Adipocyte (in vitro differentiated cells): ENCODE measurements around the gene PAQR9.
"Not testable (repeated sequence)": the region's sequence is repeated elsewhere in the genome, so short reads cannot be mapped to it uniquely, and the experiment has no call there.

Experiments
- DNase-seq: peaks from one replicate; pipeline ENCODE4 v3.0.0-alpha.2; 2015; ENCODE audit warnings: low read depth
- H3K27me3 ChIP-seq: replicated peaks from 2 replicates; pipeline ENCODE4 v1.7.0; 2013; ENCODE audit warnings: mild to moderate bottlenecking, low read length, moderate library complexity; ENCODE audit not compliant: control insufficient read depth, insufficient read depth
- H3K36me3 ChIP-seq: 2 replicates; pipeline ENCODE4 v1.7.0; 2013; ENCODE audit warnings: low read length, mild to moderate bottlenecking, moderate library complexity; ENCODE audit not compliant: control insufficient read depth, insufficient read depth, severe bottlenecking
- H3K4me1 ChIP-seq: 2 replicates; pipeline ENCODE4 v1.7.0; 2013; ENCODE audit warnings: mild to moderate bottlenecking, low read length, moderate library complexity; ENCODE audit not compliant: control insufficient read depth, insufficient read depth
- H3K4me3 ChIP-seq: 2 replicates; pipeline ENCODE4 v1.7.0; 2013; ENCODE audit warnings: mild to moderate bottlenecking, low read length, moderate library complexity
- H3K9ac ChIP-seq: 2 replicates; pipeline ENCODE4 v1.7.0; 2013; ENCODE audit warnings: mild to moderate bottlenecking, low read length, moderate library complexity
- H3K9me3 ChIP-seq: 2 replicates; pipeline ENCODE4 v1.7.0; 2013; ENCODE audit warnings: mild to moderate bottlenecking, low read length, moderate library complexity; ENCODE audit not compliant: control insufficient read depth

Gene PAQR9

DNA sequence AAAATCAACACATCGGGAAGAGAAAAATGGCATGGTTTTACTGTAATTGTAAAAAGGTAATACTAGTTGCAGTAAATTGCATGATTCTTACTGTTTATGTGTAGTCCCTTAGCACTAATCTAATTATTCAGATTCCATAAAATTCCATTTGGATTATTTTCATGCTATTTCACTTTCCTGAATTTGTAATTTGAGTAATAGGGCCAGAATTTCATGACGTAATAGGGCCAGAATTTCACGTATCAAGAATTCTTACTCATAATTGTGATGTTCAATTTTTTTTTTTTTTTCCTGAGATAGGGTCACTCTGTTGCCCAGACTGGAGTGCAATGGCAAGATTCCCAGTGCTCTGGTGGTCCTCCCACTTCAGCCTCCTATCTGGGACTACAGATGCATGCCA, 35.0 kb upstream of the PAQR9 start:
- Histone ChIP-seq H3K4me3 (no peak overlapping the region), H3K9me3 (no peaks in the 10 kb centered on the region), H3K36me3 (no peaks in the 10 kb centered on the region), H3K27me3 (no peaks in the 10 kb centered on the region), H3K4me1 (peaks cover 42% of the 10 kb centered on the region), H3K9ac (no peak overlapping the region)
- DNase-seq, result peak; percentile 23

DNA sequence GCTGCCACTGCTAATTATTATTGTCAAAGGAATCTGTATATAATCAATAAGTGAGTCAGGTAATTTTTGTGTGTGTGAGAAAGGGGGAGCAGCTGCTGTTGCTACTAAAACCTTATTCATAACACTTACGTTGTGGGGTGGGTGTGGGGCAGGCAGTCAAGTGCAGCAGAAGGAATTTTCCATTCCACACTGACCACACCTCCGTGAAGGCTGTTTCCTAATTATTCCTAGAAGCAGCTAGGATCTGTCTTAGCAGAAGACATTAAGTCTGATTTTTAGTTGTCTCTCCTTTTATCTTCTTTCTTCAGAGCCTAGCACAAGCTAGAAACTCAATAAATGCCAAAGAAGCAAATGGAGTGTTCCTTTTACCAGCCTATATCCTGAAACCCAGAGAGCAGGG, 33.9 kb upstream of the PAQR9 start:
- H3K4me1 ChIP-seq, result peaks cover 36% of the 10 kb centered on the region
- no peak for DNase-seq
- peak overlapping the region; percentile 36 for H3K9ac ChIP-seq
- H3K9me3 ChIP-seq, result no peaks in the 10 kb centered on the region
- no peaks in the 10 kb centered on the region for H3K27me3 ChIP-seq
- H3K36me3 ChIP-seq, result no peaks in the 10 kb centered on the region
- no peak overlapping the region for H3K4me3 ChIP-seq

DNA sequence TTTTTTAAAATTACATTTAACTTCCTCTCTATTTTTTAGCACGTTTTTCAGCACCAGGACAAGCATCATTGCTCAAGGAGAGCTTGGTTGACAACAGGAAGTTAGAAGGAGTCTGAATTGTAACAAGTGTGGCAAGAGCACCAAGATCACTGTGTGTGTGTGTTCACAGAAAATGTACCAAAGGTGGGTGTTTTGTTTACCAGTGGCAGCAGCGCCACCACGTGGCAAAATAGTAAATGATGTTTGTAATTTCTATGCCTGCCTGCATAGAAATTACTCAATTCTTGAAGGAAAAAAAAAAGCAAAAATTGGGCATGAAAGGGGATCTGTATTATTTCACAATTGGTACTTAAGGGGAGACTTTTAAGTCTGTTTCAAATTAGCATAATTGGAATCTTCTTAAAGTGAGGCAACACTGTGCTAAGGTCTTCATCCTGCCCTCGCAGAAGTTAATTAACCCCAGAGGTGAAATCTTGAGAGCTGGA, 30.5 kb upstream of the PAQR9 start:
- peak; percentile 95 for DNase-seq
- no peaks in the 10 kb centered on the region for H3K9me3 ChIP-seq
- peaks cover 25% of the 10 kb centered on the region for H3K4me1 ChIP-seq
- no peaks in the 10 kb centered on the region for H3K27me3 ChIP-seq
- H3K36me3 ChIP-seq, result no peaks in the 10 kb centered on the region
- H3K9ac ChIP-seq, result no peak overlapping the region
- no peak overlapping the region for H3K4me3 ChIP-seq

DNA sequence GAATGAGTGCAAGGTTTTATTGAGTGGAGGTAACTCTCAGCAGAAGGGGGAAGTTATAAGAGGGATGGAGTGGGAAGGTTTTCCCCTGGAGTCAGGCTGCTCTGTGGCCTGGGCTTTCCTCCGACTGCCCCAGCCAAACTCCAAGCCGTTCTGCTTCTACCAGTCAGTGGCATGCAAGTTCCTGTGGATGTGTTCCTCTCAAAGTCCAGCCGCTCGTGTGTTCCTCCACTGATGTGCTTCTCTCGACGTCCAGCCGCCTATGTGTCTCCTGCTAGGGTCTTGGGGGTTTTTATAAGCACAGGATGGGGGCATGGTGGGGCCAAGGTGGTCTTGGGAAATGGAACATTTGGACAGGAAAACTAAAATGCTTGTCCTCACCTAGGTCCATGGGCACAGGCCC, 28.8 kb upstream of the PAQR9 start:
- H3K9ac ChIP-seq, result no peak overlapping the region

DNA sequence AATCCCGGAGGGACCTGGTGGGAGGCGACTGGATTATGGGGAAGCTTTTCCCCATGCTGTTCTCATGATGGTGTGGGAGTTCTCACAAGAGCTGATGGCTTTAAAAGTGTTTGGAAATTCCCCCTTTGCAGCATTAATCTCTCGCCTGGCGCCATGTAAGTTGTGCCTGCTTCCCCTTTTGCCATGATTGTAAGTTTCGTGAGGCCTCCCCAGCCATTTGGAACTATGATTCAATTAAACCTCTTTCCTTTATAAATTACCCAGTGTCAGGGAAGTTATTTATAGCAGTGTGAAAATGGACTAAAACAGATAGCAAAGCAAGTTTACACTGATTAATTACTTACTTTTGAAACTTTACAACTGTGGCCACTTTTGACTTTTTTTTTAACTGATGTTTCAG, 27.2 kb upstream of the PAQR9 start:
- H3K4me3 ChIP-seq, result no peak overlapping the region
- H3K9ac ChIP-seq, result no peak overlapping the region
- H3K9me3 ChIP-seq, result no peaks in the 10 kb centered on the region

More for the DNA sequence above, 28.8 kb upstream of the PAQR9 start:
- H3K9me3 ChIP-seq, result no peaks in the 10 kb centered on the region
- no peak for DNase-seq
- no peaks in the 10 kb centered on the region for H3K27me3 ChIP-seq
- peaks cover 18% of the 10 kb centered on the region for H3K4me1 ChIP-seq
- H3K36me3 ChIP-seq, result no peaks in the 10 kb centered on the region
- no peak overlapping the region for H3K4me3 ChIP-seq

DNA sequence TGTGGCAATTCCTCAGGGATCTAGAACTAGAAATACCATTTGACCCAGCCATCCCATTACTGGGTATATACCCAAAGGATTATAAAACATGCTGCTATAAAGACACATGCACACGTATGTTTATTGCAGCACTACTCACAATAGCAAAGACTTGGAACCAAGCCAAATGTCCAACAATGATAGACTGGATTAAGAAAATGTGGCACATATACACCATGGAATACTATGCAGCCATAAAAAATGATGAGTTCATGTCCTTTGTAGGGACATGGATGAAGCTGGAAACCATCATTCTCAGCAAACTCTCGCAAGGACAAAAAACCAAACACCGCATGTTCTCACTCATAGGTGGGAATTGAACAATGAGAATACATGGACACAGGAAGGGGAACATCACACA, 25.4 kb upstream of the PAQR9 start:
- H3K9me3 ChIP-seq, H3K27me3 ChIP-seq, DNase-seq, H3K36me3 ChIP-seq, H3K9ac ChIP-seq, H3K4me3 ChIP-seq: not testable (repeated sequence)
- H3K4me1 ChIP-seq, result peaks cover 14% of the 10 kb centered on the region

More for the DNA sequence above, 27.2 kb upstream of the PAQR9 start:
- peaks cover 18% of the 10 kb centered on the region for H3K4me1 ChIP-seq
- no peaks in the 10 kb centered on the region for H3K27me3 ChIP-seq
- H3K36me3 ChIP-seq, result no peaks in the 10 kb centered on the region
- no peak for DNase-seq

DNA sequence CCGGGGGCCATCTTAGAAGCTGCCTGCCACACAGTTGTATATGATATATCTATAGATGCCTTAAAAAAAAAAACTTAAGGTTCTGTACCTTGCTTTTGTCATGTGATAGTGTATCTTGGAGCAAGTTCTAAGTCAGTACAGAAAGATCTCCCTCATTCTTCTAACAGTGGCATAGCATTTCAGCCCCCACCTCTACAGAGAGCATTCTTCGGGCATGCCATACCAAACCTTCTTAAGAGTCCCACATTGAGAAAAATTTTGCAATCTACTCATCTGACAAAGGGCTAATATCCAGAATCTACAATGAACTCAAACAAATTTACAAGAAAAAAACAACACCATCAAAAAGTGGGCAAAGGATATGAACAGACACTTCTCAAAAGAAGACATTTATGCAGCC, 24.7 kb upstream of the PAQR9 start:
- not testable (repeated sequence) for H3K9ac ChIP-seq, H3K36me3 ChIP-seq

DNA sequence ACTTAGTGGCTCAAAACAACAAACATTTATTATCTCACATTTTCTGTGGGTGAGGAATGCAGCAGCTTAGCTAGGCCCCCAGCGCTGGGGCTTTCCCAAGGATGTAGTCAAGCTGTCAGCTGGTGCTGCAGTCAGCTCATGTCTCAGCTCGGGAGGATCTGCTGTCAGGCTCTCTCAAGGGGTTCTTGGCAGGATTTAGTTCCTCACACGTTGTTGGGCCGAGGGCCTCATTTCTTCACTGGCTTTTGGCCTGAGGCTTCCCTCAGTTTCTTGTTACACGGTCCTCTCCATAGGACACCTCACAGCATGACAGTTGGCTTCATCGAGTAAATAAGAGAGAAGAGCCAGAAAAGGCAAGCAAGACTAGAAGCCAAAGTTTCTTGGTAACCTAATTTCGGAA, 24.2 kb upstream of the PAQR9 start:
- H3K36me3 ChIP-seq, result no peaks in the 10 kb centered on the region
- H3K9me3 ChIP-seq, result no peaks in the 10 kb centered on the region
- no peak for DNase-seq
- no peak overlapping the region for H3K9ac ChIP-seq
- peak overlapping the region; percentile 22 for H3K4me3 ChIP-seq
- H3K27me3 ChIP-seq, result no peaks in the 10 kb centered on the region
- peaks cover 10% of the 10 kb centered on the region for H3K4me1 ChIP-seq

More for the DNA sequence above, 24.7 kb upstream of the PAQR9 start:
- not testable (repeated sequence) for H3K9me3 ChIP-seq, H3K27me3 ChIP-seq, DNase-seq, H3K4me3 ChIP-seq
- peaks cover 10% of the 10 kb centered on the region for H3K4me1 ChIP-seq

DNA sequence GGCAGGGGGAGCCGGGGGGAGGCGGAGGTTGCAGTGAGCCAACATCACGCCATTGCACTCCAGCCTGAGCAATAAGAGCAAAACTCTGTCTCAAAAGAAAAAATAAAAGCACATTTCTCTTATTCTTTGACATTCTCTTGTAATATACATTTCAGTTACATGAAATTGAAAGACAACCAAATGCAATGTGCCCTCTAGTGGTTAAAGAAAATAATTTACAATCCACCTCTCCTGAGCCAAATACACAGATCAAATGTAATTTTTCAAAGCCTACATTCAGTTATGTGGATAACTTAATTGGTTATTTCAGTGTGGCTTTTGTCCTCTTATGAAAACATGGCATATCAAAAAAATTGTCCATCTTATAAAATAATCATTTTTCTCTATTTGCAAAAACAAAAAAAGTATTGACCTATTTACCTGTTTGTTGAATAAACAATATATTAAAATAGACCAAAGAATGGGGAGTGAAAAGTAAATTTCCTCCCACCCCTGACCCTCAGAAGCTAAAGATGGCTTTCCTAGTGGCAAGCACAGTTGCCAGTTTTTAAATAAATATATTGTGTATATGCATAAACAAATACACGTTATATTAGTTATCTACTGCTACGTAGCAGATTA, 23.7 kb upstream of the PAQR9 start:
- Histone ChIP-seq H3K9me3 (no peaks in the 10 kb centered on the region), H3K4me3 (no peak overlapping the region), H3K4me1 (peaks cover 10% of the 10 kb centered on the region), H3K9ac (no peak overlapping the region), H3K27me3 (no peaks in the 10 kb centered on the region), H3K36me3 (no peaks in the 10 kb centered on the region)
- DNase-seq, result peak; percentile 84

DNA sequence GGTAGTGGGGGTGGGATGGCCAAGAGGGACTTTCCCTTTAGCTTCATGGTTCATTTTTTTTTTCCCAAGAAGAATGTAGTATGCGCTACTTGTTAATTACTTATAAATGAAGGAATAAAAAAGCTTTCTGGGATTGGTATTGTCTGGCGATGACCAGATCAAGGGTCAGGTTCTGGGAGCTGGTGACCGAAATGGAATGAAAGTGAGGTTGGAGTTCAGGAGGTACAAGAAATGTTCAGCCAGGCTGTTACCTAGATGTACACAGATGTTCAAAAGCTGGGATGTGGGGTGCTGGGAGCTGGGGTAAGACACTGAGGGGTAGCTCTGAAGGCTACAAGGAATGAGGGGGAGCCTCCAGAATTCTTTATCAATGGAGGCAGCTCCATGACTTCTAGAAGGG, 20.8 kb upstream of the PAQR9 start:
- DNase-seq, result no peak
- H3K4me3 ChIP-seq, result no peak overlapping the region
- H3K9me3 ChIP-seq, result no peaks in the 10 kb centered on the region
- H3K4me1 ChIP-seq, result peaks cover 10% of the 10 kb centered on the region
- H3K27me3 ChIP-seq, result no peaks in the 10 kb centered on the region
- H3K9ac ChIP-seq, result no peak overlapping the region
- no peaks in the 10 kb centered on the region for H3K36me3 ChIP-seq

DNA sequence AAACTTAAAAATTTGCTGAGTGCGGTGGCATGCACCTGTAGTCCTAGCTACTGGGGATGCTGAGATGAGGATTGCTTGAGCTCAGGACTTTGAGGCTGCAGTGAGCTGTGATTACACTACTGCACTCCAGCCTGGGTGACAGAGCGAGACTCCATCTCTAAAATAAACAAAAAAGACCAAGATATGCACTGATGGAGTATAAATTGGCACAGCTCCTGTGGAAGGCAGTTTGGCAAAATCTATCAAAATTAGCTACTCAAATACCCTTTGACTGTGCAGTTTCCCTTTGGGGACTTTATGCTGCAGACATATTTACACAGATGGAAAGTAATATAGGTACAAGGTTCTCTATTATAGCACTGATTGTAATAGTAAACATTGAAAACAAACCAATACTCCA, 19.8 kb upstream of the PAQR9 start:
- Histone ChIP-seq H3K4me1 (peaks cover 10% of the 10 kb centered on the region), H3K9me3 (no peaks in the 10 kb centered on the region), H3K4me3 (no peak overlapping the region), H3K9ac (no peak overlapping the region), H3K27me3 (no peaks in the 10 kb centered on the region), H3K36me3 (no peaks in the 10 kb centered on the region)
- DNase-seq, result no peak
